T-helper 1 cell treated with Interleukin-12 subunit alpha and Interleukin-12 subunit beta and Interleukin-4 antibody, amounts not matched to agents 30 μg/mL and 1 μg/mL, for 36 hours (primary cell): Measurements from ENCODE around the gene LATS2.

Experiments
- H3K27ac Mint-ChIP-seq: one replicate; pipeline ENCODE4 v1.8.0; 2021; ENCODE audit warnings: mild to moderate bottlenecking, mixed read lengths
- H3K27me3 Mint-ChIP-seq: one replicate; pipeline ENCODE4 v1.8.0; 2021; ENCODE audit warnings: low read depth, mixed read lengths
- H3K36me3 Mint-ChIP-seq: one replicate; pipeline ENCODE4 v1.8.0; 2021; ENCODE audit warnings: low read depth, mixed read lengths
- H3K4me1 Mint-ChIP-seq: one replicate; pipeline ENCODE4 v1.8.0; 2021; ENCODE audit warnings: low read depth, mixed read lengths
- H3K4me3 Mint-ChIP-seq: one replicate; pipeline ENCODE4 v1.8.0; 2021; ENCODE audit warnings: mild to moderate bottlenecking, moderate library complexity, mixed read lengths
- H3K9me3 Mint-ChIP-seq: one replicate; pipeline ENCODE4 v1.8.0; 2021; ENCODE audit warnings: mixed read lengths

The LATS2 gene

DNA sequence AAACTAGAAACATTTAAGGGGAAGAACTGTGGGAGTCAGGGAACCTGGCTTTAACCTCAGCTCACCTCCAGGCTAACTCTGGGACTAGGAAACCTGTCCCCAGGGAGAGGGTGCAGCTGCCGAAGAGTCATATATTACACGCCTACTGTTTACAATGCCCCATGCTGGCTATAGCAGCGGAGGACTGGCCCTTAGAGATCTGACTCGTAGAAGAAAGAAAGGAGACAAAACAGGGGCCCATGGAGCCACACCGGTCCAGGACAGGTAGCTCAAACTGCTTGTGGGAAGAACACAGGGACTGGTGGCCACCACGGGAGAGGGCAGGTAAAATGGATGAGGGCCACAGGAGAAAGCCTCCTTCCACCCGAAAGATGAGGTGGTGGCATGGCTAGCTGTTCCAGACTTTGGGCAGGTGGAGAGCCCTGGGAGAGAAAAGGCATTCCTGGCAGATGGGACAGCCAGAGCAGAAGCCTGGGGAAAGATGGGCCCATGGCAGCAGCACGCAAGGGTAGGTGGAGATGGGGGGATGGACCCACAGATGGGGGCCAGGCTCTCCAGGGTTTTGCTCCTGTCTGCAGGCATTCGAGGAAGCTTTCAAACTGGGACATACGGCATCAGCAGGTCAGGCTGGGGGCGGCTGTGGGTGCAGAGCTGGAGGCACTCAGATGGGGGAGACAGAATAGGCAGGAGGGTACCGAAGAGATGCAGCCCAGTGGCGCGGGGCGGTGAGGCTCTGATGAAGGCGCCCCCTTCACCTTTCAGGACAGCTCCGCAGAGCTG, 69.5 kb downstream of the LATS2 start:
- H3K27ac Mint-ChIP-seq: no peak overlapping the region

GRCh38 chr13:20990910-20991525, 70.4 kb downstream of the LATS2 start:
- Mint-ChIP-seq H3K4me3 (no peak overlapping the region), H3K27ac (no peak overlapping the region), H3K4me1 (no peaks in the 10 kb centered on the region), H3K36me3 (no peaks in the 10 kb centered on the region), H3K9me3 (no peaks in the 10 kb centered on the region), H3K27me3 (no peaks in the 10 kb centered on the region)

More for the DNA sequence above, 69.5 kb downstream of the LATS2 start:
- Mint-ChIP-seq H3K36me3 (no peaks in the 10 kb centered on the region), H3K4me3 (no peak overlapping the region), H3K9me3 (no peaks in the 10 kb centered on the region), H3K27me3 (no peaks in the 10 kb centered on the region), H3K4me1 (no peaks in the 10 kb centered on the region)

DNA sequence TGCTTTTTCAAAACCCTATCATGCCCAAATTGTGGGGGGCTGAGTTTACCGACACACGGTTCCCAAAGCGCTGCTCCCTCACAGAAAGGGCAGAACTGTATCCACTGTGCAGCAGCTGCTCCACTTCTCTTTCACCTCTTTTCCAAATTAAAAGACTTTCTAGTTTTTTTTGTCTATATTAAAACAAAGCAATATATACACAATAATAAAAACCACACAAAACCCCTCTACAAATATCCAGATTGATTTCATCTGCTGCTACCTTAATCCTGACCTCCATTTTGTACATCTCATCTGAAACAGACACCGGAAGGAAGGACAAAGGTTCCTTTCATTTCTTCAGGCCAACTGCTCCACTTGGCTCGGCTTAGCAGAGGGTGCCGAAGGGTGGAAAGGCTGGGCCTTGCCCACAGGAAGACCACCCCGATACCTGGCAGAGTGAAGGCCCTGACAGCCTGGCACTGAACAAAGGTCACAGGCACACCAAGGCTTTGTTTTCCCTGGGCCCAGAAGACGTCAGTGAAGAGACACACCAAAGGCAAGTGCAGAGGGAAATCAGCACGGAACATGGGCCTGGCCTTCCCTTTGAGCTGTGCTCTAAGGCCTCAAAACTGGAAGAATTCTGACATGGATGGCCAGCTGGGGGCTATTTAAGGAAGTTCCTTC, 71.6 kb downstream of the LATS2 start:
- Mint-ChIP-seq H3K4me1 (no peaks in the 10 kb centered on the region), H3K9me3 (no peaks in the 10 kb centered on the region), H3K27me3 (no peaks in the 10 kb centered on the region), H3K36me3 (no peaks in the 10 kb centered on the region), H3K4me3 (no peak overlapping the region), H3K27ac (no peak overlapping the region)

DNA sequence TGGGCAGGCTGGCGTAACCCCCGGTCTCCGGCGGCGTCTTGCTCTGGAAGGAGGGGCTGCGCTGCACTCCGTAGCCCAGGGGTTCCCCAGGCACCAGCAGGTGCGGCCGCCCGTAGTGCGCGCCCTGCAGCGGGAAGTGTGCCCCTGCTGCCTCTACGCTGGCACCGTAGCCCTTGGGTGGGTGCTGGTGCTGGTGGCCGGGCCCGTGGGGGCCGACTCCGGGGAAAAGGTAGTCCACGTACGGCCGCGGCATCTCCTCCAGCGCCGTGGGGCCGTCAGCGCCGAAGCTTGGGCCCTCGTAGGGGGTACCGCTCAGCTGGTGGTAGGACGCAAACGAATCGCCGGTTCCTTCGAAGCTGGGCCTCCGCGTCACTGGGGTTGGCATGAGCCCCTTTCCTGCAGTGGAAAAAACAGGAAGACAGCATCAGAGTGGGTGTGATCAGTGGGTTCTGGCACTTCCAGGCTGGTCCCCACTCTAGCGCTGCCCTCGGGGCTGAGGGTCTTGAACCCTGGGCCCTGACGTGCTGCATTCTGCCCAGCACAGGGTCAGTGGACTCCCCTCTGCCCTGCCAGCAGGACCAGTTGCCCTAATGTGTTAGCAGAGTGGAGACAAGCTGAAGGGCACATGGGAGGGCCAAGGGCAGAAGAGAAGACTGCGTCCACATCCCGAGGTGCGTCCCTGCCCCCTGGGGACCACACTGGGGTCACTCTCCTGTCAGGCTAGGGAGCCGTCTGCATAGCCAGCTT, 72.3 kb downstream of the LATS2 start:
- no peaks in the 10 kb centered on the region for H3K36me3 Mint-ChIP-seq
- no peaks in the 10 kb centered on the region for H3K27me3 Mint-ChIP-seq
- no peak overlapping the region for H3K27ac Mint-ChIP-seq
- no peaks in the 10 kb centered on the region for H3K4me1 Mint-ChIP-seq
- no peaks in the 10 kb centered on the region for H3K9me3 Mint-ChIP-seq
- H3K4me3 Mint-ChIP-seq: no peak overlapping the region

- H3K27ac Mint-ChIP-seq: no peak overlapping the region
- H3K27me3 Mint-ChIP-seq: no peaks in the 10 kb centered on the region
- no peaks in the 10 kb centered on the region for H3K4me1 Mint-ChIP-seq
- no peak overlapping the region for H3K4me3 Mint-ChIP-seq
- no peaks in the 10 kb centered on the region for H3K9me3 Mint-ChIP-seq
- H3K36me3 Mint-ChIP-seq: no peaks in the 10 kb centered on the region
Measured at GRCh38 chr13:20988033-20988908, 73.1 kb downstream of the LATS2 start.

GRCh38 chr13:20987599-20987998, 73.8 kb downstream of the LATS2 start:
- H3K27me3 Mint-ChIP-seq: no peaks in the 10 kb centered on the region
- no peaks in the 10 kb centered on the region for H3K9me3 Mint-ChIP-seq
- H3K4me3 Mint-ChIP-seq: no peak overlapping the region
- H3K4me1 Mint-ChIP-seq: no peaks in the 10 kb centered on the region
- H3K27ac Mint-ChIP-seq: no peak overlapping the region
- H3K36me3 Mint-ChIP-seq: no peaks in the 10 kb centered on the region

- Mint-ChIP-seq H3K27ac (no peak overlapping the region), H3K27me3 (no peaks in the 10 kb centered on the region), H3K9me3 (no peaks in the 10 kb centered on the region), H3K36me3 (no peaks in the 10 kb centered on the region), H3K4me3 (no peak overlapping the region), H3K4me1 (no peaks in the 10 kb centered on the region)
Measured at GRCh38 chr13:20984879-20985278, 76.5 kb downstream of the LATS2 start.

GRCh38 chr13:20983386-20983785, 78.0 kb downstream of the LATS2 start:
- Mint-ChIP-seq H3K27me3 (no peaks in the 10 kb centered on the region), H3K27ac (no peak overlapping the region), H3K9me3 (no peaks in the 10 kb centered on the region), H3K36me3 (no peaks in the 10 kb centered on the region), H3K4me1 (no peaks in the 10 kb centered on the region), H3K4me3 (no peak overlapping the region)

GRCh38 chr13:20981370-20982095, 79.9 kb downstream of the LATS2 start:
- Mint-ChIP-seq H3K36me3 (no peaks in the 10 kb centered on the region), H3K4me1 (no peaks in the 10 kb centered on the region), H3K9me3 (no peaks in the 10 kb centered on the region), H3K27ac (no peak overlapping the region), H3K4me3 (no peak overlapping the region), H3K27me3 (no peaks in the 10 kb centered on the region)

DNA sequence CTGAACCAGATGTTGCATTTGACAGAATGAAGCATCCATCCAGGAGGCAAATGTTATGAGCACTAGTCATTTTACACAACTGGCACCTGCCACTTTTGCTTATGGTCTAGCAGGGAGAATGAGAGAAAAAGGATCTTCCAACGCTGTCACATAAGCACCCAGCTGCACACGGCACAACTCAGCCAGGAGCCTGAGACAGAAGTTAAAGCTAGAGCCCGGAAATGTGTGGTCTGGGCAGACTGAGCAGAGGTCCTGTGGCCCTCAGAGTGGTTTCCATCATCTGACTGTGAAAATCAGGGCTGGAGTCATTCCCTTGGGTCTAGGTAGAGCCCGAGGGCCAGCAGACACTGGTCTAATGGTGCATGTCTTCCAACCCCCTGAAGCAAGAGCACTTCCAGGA, 80.5 kb downstream of the LATS2 start:
- Mint-ChIP-seq H3K4me3 (no peak overlapping the region), H3K27ac (no peak overlapping the region), H3K4me1 (no peaks in the 10 kb centered on the region), H3K27me3 (no peaks in the 10 kb centered on the region), H3K9me3 (no peaks in the 10 kb centered on the region), H3K36me3 (no peaks in the 10 kb centered on the region)

DNA sequence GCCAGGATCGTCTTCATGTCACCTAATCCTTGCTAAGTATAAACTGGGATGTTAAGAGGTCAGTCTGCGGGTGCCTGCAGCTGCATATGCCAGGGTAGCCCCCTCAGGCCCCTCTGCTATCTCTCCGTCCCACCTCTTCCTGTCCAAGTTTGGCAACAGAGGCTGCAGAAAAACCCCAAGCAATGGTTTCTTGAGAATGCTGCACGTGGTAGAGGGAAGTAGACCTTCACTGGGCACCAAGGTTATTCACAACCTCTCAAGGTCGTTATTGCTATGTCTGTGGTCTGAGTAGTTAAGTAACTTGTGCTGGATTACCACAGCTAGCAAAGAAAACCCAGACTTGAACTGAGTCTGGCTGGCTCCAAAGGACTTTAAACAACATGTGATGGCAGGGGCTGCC, 81.0 kb downstream of the LATS2 start:
- H3K36me3 Mint-ChIP-seq: no peaks in the 10 kb centered on the region
- H3K27me3 Mint-ChIP-seq: no peaks in the 10 kb centered on the region
- H3K27ac Mint-ChIP-seq: no peak overlapping the region
- no peaks in the 10 kb centered on the region for H3K4me1 Mint-ChIP-seq
- H3K4me3 Mint-ChIP-seq: no peak overlapping the region
- H3K9me3 Mint-ChIP-seq: no peaks in the 10 kb centered on the region

DNA sequence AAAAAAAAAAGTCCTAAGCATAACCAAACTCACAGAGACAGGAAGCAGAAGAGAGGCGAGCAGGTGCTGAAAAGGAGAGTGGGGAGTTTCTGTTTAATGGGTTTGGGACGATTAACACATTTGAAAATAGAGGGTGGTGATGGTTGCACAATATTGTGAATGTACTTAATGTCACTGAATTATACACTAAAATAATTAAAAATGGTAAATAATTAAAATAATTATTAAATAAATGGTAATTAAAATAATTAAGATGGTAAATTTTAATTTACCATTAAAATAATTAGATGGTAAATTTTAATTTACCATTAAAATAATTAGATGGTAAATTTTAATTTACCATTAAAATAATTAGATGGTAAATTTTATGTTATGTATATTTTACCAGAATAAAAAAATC, 84.0 kb downstream of the LATS2 start:
- Mint-ChIP-seq H3K36me3 (no peaks in the 10 kb centered on the region), H3K27me3 (no peaks in the 10 kb centered on the region), H3K27ac (no peak overlapping the region), H3K9me3 (no peaks in the 10 kb centered on the region), H3K4me1 (no peaks in the 10 kb centered on the region), H3K4me3 (no peak overlapping the region)

DNA sequence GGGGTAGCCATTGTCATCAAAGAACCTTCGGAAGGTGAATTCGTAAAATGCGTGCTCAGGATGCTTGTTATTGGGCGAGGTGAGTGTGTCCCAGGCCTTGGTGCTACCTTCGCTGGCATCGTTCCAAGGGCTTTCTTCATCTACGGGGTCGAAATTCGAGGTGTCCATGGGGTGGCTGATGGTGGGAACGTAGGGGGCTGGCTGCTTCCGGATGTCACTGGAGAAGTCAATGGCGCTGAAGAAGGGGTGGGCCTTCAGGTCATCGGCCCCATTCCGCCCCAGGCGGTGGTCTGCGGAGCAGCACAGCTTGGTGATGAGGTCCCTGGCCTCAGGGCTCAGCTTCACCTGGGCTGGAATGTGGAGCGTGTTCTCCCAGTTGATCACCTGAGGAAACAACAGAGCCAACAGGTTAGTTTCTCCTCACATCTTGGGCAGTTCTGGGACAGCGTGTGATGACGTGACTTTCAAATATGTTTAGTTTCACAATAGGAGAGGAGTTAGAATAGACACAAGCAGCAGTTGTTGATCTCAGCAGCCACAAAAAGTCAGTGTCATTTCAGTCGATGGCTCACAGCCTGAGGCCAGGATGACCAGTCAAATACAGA, 86.3 kb downstream of the LATS2 start:
- Mint-ChIP-seq H3K9me3 (no peaks in the 10 kb centered on the region), H3K36me3 (no peaks in the 10 kb centered on the region), H3K27me3 (no peaks in the 10 kb centered on the region), H3K27ac (no peak overlapping the region), H3K4me3 (no peak overlapping the region), H3K4me1 (peaks cover 2% of the 10 kb centered on the region)
